ENCODE data around the gene CCDC30. TPM values are rescaled to one million over a fixed set of nuclear protein-coding genes. Genes with fewer than 3 reads are reported as not detected.

CCDC30 gene
- total and polyA plus RNA-seq, 9 of the 15 experiments (the other 6 are each of a cell fraction or from before 2014, with no cell fraction given): 0.05 to 0.91 (median 0.24) TPM

- TF ChIP-seq, protein P1, sequence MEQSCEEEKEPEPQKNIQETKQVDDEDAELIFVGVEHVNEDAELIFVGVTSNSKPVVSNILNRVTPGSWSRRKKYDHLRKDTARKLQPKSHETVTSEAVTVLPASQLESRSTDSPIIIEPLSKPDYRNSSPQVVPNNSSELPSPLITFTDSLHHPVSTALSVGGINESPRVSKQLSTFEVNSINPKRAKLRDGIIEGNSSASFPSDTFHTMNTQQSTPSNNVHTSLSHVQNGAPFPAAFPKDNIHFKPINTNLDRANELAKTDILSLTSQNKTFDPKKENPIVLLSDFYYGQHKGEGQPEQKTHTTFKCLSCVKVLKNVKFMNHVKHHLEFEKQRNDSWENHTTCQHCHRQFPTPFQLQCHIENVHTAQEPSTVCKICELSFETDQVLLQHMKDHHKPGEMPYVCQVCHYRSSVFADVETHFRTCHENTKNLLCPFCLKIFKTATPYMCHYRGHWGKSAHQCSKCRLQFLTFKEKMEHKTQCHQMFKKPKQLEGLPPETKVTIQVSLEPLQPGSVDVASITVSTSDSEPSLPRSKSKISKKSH (CRISPR knock-in tag; IDR thresholded peaks at IDR 0.05): no peak
- peak; percentile 74 for TF ChIP-seq CHD1 (IDR thresholded peaks at IDR 0.05; ENCODE audit: low read length)
- no peak for TF ChIP-seq PPARD (CRISPR knock-in tag; IDR thresholded peaks at IDR 0.05)
- TF ChIP-seq, protein P2, sequence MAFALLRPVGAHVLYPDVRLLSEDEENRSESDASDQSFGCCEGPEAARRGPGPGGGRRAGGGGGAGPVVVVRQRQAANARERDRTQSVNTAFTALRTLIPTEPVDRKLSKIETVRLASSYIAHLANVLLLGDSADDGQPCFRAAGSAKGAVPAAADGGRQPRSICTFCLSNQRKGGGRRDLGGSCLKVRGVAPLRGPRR (CRISPR knock-in tag; IDR thresholded peaks at IDR 0.05): no peak
- TF ChIP-seq SRF (CRISPR knock-in tag; IDR thresholded peaks at IDR 0.05): 0 out of 4 replicates have a peak, but pooled peaks of 1 of the 2 experiments have one; percentile 24
- TF ChIP-seq RBM39 (optimal IDR thresholded peaks at IDR 0.05; ENCODE audit: low read depth, low read length): no peak
- TF ChIP-seq ATF1 (CRISPR knock-in tag; IDR thresholded peaks at IDR 0.05): no peak; the same call in 1 of the 2 replicates
- TF ChIP-seq ATF1 (tag; IDR thresholded peaks at IDR 0.05): peak; percentile 79
- TF ChIP-seq, protein P3, sequence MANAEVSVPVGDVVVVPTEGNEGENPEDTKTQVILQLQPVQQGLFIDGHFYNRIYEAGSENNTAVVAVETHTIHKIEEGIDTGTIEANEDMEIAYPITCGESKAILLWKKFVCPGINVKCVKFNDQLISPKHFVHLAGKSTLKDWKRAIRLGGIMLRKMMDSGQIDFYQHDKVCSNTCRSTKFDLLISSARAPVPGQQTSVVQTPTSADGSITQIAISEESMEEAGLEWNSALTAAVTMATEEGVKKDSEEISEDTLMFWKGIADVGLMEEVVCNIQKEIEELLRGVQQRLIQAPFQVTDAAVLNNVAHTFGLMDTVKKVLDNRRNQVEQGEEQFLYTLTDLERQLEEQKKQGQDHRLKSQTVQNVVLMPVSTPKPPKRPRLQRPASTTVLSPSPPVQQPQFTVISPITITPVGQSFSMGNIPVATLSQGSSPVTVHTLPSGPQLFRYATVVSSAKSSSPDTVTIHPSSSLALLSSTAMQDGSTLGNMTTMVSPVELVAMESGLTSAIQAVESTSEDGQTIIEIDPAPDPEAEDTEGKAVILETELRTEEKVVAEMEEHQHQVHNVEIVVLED (CRISPR knock-in tag; IDR thresholded peaks at IDR 0.05): peak; percentile 74
- TF ChIP-seq ZC3H11A (IDR thresholded peaks at IDR 0.05; ENCODE audit: low read depth, low read length): no peak
- TF ChIP-seq NRF1 (conservative IDR thresholded peaks at IDR 0.05 in 1 of 2, IDR thresholded peaks at IDR 0.05 in 1 of 2): peak; percentile 83 to 86
- TF ChIP-seq, protein P4, sequence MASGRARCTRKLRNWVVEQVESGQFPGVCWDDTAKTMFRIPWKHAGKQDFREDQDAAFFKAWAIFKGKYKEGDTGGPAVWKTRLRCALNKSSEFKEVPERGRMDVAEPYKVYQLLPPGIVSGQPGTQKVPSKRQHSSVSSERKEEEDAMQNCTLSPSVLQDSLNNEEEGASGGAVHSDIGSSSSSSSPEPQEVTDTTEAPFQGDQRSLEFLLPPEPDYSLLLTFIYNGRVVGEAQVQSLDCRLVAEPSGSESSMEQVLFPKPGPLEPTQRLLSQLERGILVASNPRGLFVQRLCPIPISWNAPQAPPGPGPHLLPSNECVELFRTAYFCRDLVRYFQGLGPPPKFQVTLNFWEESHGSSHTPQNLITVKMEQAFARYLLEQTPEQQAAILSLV (tag; IDR thresholded peaks at IDR 0.05): no peak
- no peak for TF ChIP-seq ZNF133 (CRISPR knock-in tag; IDR thresholded peaks at IDR 0.05)
- TF ChIP-seq ZNF707 (CRISPR knock-in tag; conservative IDR thresholded peaks at IDR 0.05): no peak
- TF ChIP-seq NFXL1 (CRISPR knock-in tag; IDR thresholded peaks at IDR 0.05): no peak
- no peak for TF ChIP-seq HNRNPUL1 (IDR thresholded peaks at IDR 0.05; ENCODE audit: low read length)
- TF ChIP-seq MBD1 (CRISPR knock-in tag; IDR thresholded peaks at IDR 0.05): no peak
- TF ChIP-seq IRF2 (CRISPR knock-in tag; IDR thresholded peaks at IDR 0.05): no peak
- TF ChIP-seq CBX8 (IDR thresholded peaks at IDR 0.05; ENCODE audit: borderline replicate concordance, extremely low read depth, low read depth, low read length, poor library complexity, severe bottlenecking): no peak
- no peak for TF ChIP-seq EWSR1 (IDR thresholded peaks at IDR 0.05; ENCODE audit: borderline replicate concordance, low read depth, partially characterized antibody)
- no peak for TF ChIP-seq KAT2B (IDR thresholded peaks at IDR 0.05; ENCODE audit: low read depth, low read length)
These were observed 219.8 kb downstream of the CCDC30 start (continued) for GRCh38 chr1:42682739-42683531.
